Psoas muscle (tissue), 8 donors: Measurements from ENCODE around the gene PHF20. TPM values are rescaled to one million over a fixed set of nuclear protein-coding genes. Genes with fewer than 3 reads are reported as not detected.

Source experiments
- ATAC-seq, 4 donors: fragments of 200-7000 bp; cut with Tn5 transposase; one replicate each; pipeline ENCODE4 v1.9.1; 2020; ENCODE audit warnings: moderate library complexity in 3 of 4, mild to moderate bottlenecking in 2 of 4
- DNase-seq, 2 donors: peaks; one replicate each; pipeline ENCODE4 v3.0.0-alpha.2; 2020
- H3K27ac ChIP-seq: fragments of 200-600 bp; one replicate; pipeline ENCODE4 v1.8.0; 2022
- H3K27me3 ChIP-seq, 3 donors: fragments of 200-600 bp in 1 of 3; one replicate each; pipeline versions ENCODE4 v1.6.1 to v1.8.0; 2013 to 2022; ENCODE audit warnings: low read length in 2 of 3, mild to moderate bottlenecking in 2 of 3, moderate library complexity in 1 of 3; ENCODE audit not compliant: insufficient read depth in 3 of 3
- H3K36me3 ChIP-seq, 2 donors: fragments of 200-600 bp in 1 of 2; one replicate each; pipeline versions ENCODE4 v1.6.1 to v1.8.0; 2013 to 2022; ENCODE audit warnings: low read depth in 1 of 2, mild to moderate bottlenecking in 1 of 2, moderate library complexity in 1 of 2; ENCODE audit not compliant: insufficient read depth in 1 of 2
- H3K4me1 ChIP-seq: fragments of 200-600 bp; one replicate; pipeline ENCODE4 v1.8.0; 2022
- H3K4me3 ChIP-seq: fragments of 200-600 bp; one replicate; pipeline ENCODE4 v1.8.0; 2022; ENCODE audit warnings: mild to moderate bottlenecking
- H3K9me3 ChIP-seq: fragments of 200-600 bp; one replicate; pipeline ENCODE4 v1.8.0; 2022
- CTCF ChIP-seq: fragments of 200-600 bp; IDR thresholded peaks from one replicate; pipeline ENCODE4 v1.8.0; 2022; ENCODE audit warnings: antibody characterized with exemption
- WGBS, 3 donors: extraction: QIAGEN DNeasy Blood & Tissue Kit; methylation state at CpG; one replicate each; pipeline versions ENCODE4 v1.1.6 to v1.1.7; 2013; 5-methylcytosine and 5-hydroxymethylcytosine counted together
- intact Hi-C, 2 donors: fragments of 100-400 bp; cut with DNase I; formaldehyde crosslinking; loops; one replicate each; pipeline versions ENCODE4 v1.11.0 to v1.14.2; 2022
- polyA plus RNA-seq, 3 donors: library from polyadenylated mRNA; stranded (reverse); fragments of 200-250 nt; gene quantifications; one replicate each; pipeline ENCODE4 v1.2.3, GENCODE V29; 2013
- total RNA-seq, 4 donors: library from RNA; stranded (reverse); fragmentation: NEBNext Ultra II Directional in 2 of 4; extraction: Animal tissue kit (Norgen Biotek cat#: 25700) in 2 of 4; gene quantifications; one replicate each; pipeline versions ENCODE4 v1.2.1 to v1.2.4, GENCODE V29; 2021 to 2023
- donor health status: healthy with polysubstance abuse.
- donor health status: DM: no; HTN: no; CAD: no; lungs with moderate emphysema.
- donor health status: Bipolar disorder and iron deficiency.
- donor health status: healthy.
- donor health status: DM: yes; HTN: yes; CAD: no.
- donor health status: DM: no; HTN: no; CAD: no.
- donor health status: DM: no; HTN: no; CAD: no.
- donor health status: DM: yes; HTN: yes; CAD: no.

Gene PHF20
- total and polyA plus RNA-seq, 7 donors = 32.1 to 97.9 (median 58.6) TPM

- intact Hi-C loops = no loop called here
- H3K36me3 ChIP-seq = no peaks in the 10 kb centered on the region
- H3K4me3 ChIP-seq = no peak overlapping the region
- no peaks in the 10 kb centered on the region for H3K4me1 ChIP-seq
- no peak for ATAC-seq
- no peak overlapping the region for H3K27ac ChIP-seq
- TF ChIP-seq CTCF = no peak
- no peaks in the 10 kb centered on the region for H3K27me3 ChIP-seq
- H3K9me3 ChIP-seq = no peaks in the 10 kb centered on the region
- 53 to 74% (median 64%) methylated on average over 3 of the region's 3 CpGs for WGBS, 3 donors
- no peak for DNase-seq
These were observed 210.2 kb downstream of the PHF20 start for GRCh38 chr20:35981969-35982368.

GRCh38 chr20:35984382-35984781, 212.6 kb downstream of the PHF20 start:
- TF ChIP-seq CTCF = no peak
- H3K36me3 ChIP-seq = no peaks in the 10 kb centered on the region
- no peaks in the 10 kb centered on the region for H3K27me3 ChIP-seq
- ATAC-seq (no peak), DNase-seq (no peak)
- no peak overlapping the region for H3K4me3 ChIP-seq
- WGBS, 3 donors = 64 to 71% (median 68%) methylated on average over 6 of the region's 6 CpGs
- intact Hi-C loops = no loop called here
- H3K27ac ChIP-seq = no peak overlapping the region
- no peaks in the 10 kb centered on the region for H3K4me1 ChIP-seq
- H3K9me3 ChIP-seq = no peaks in the 10 kb centered on the region

- no peak for TF ChIP-seq CTCF
- WGBS, 3 donors = 71 to 73% (median 72%) methylated on average over 2 of the region's 2 CpGs
- intact Hi-C loops = no loop called here
These were observed 214.0 kb downstream of the PHF20 start for GRCh38 chr20:35985806-35986205.

GRCh38 chr20:35988910-35989463, 217.2 kb downstream of the PHF20 start:
- WGBS, 3 donors = 73 to 93% (median 81%) methylated on average over 2 of the region's 2 CpGs
- Histone ChIP-seq H3K36me3 (no peaks in the 10 kb centered on the region), H3K4me3 (no peak overlapping the region), H3K4me1 (no peaks in the 10 kb centered on the region), H3K27me3 (no peaks in the 10 kb centered on the region), H3K27ac (no peak overlapping the region), H3K9me3 (no peaks in the 10 kb centered on the region)
- ATAC-seq (no peak), DNase-seq (no peak)
- no peak for TF ChIP-seq CTCF
- intact Hi-C loops = no loop called here

More at GRCh38 chr20:35985806-35986205, 214.0 kb downstream of the PHF20 start:
- Histone ChIP-seq H3K9me3 (no peaks in the 10 kb centered on the region), H3K4me1 (no peaks in the 10 kb centered on the region), H3K4me3 (no peak overlapping the region), H3K36me3 (no peaks in the 10 kb centered on the region), H3K27me3 (no peaks in the 10 kb centered on the region), H3K27ac (no peak overlapping the region)
- ATAC-seq = no peak
- DNase-seq = no peak
